Right ventricle myocardium superior (tissue), 1 donor: Measurements from ENCODE around the gene SAMD4A. TPM values are rescaled to one million over a fixed set of nuclear protein-coding genes. Genes with fewer than 3 reads are reported as not detected.
A peak's percentile ranks its signal among the peaks of the same experiment; 100 is the strongest.
"Not testable (repeated sequence)": the region's sequence is repeated elsewhere in the genome, so short reads cannot be mapped to it uniquely, and the experiment has no call there.

ENCODE experiments used
- ATAC-seq: fragments of 200-7000 bp; cut with Tn5 transposase; one replicate; pipeline ENCODE4 v1.9.1; 2020; ENCODE audit warnings: mild to moderate bottlenecking; ENCODE audit not compliant: poor library complexity
- DNase-seq: peaks from one replicate; pipeline ENCODE4 v3.0.0-alpha.2; 2020
- intact Hi-C: fragments of 100-400 bp; cut with DNase I; formaldehyde crosslinking; loops from one replicate; pipeline ENCODE4 v1.11.2; 2022
- total RNA-seq: library from RNA; stranded (reverse); fragmentation: NEBNext Ultra II Directional; extraction: Animal tissue kit (Norgen Biotek cat#: 25700); gene quantifications from one replicate; pipeline ENCODE4 v1.2.1, GENCODE V29; 2021
- donor health status: DM: no; HTN: yes; CAD: no; lungs with severe emphysema.

SAMD4A gene
- total RNA-seq, 1 donor from 2014 or later: 149 TPM

- ATAC-seq (no peak), DNase-seq (no peak)
- intact Hi-C loops: no loop called here
Observed at GRCh38 chr14:54622192-54622958, 55.4 kb downstream of the SAMD4A start.

- intact Hi-C loops: no loop called here
- no peak for ATAC-seq
- DNase-seq: no peak
Observed at GRCh38 chr14:54623279-54624004, 56.5 kb downstream of the SAMD4A start.

DNA sequence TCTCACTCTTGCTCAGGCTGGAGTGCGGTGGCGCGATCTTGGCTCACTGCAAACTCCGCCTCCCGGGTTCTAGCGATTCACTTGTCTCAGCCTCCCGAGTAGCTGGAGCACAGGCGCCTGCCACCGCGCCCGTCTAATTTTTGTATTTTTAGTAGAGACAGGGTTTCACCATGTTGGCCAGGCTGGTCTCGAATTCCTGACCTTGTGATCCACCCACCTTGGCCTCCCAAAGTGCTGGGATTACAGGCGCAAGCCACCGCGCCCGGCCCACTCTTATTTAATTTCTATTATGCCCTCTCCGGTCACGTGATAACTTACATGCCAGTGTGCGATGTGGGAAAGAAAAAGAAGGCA is 57.1 kb downstream of the SAMD4A start:
- DNase-seq, intact Hi-C loops, ATAC-seq: not testable (repeated sequence)

DNA sequence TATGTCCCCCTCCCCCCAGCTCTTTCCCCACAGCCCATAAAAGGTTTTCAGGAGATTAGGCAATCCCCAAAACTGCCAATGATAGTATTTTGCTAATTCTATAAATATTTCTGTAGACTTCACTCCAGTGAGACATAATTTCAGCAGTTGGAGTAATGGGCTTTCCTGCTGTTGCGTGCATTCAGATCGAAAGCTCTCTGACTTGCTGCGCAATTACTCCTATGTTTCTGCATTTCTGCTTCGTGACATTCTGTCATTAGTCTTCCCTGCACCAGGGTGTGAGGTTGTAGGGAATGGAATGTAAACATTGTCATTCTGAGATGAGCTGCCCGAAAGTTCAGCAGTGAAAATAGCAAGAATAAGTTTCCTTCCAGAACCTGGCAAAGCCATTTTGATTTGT is 58.2 kb downstream of the SAMD4A start:
- no peak for ATAC-seq
- DNase-seq: no peak
- intact Hi-C loops: no loop called here

DNA sequence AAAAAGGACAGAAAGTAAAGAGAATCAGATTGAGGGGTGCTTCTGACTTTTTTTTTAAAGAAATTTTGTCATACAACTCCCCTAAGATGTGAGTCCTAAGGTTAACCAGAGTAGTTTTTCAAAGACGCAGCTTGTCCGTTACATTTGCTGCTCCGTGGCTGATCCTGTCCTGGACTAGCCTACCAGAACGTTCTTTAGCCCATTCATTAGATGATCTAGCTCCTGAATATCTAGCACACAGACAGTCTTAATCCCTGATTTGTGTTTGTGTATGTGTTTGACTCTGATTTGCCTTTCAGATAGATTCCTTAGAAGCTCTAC is 60.3 kb downstream of the SAMD4A start:
- peak; percentile 40 for ATAC-seq
- intact Hi-C loops: no loop called here
- no peak for DNase-seq

- intact Hi-C loops: no loop called here
- peak; percentile 90 for ATAC-seq
- DNase-seq: peak; percentile 55
Observed at GRCh38 chr14:54627540-54628363, 60.8 kb downstream of the SAMD4A start.

- intact Hi-C loops: no loop called here
- ATAC-seq: no peak
Observed at GRCh38 chr14:54629183-54629582, 62.3 kb downstream of the SAMD4A start.

GRCh38 chr14:54629635-54630360 is 62.9 kb downstream of the SAMD4A start:
- ATAC-seq (no peak), DNase-seq (no peak)
- intact Hi-C loops: no loop called here

More at GRCh38 chr14:54629183-54629582, 62.3 kb downstream of the SAMD4A start:
- no peak for DNase-seq

- ATAC-seq (no peak), DNase-seq (no peak)
- intact Hi-C loops: no loop called here
Observed at GRCh38 chr14:54631016-54631415, 64.1 kb downstream of the SAMD4A start.

DNA sequence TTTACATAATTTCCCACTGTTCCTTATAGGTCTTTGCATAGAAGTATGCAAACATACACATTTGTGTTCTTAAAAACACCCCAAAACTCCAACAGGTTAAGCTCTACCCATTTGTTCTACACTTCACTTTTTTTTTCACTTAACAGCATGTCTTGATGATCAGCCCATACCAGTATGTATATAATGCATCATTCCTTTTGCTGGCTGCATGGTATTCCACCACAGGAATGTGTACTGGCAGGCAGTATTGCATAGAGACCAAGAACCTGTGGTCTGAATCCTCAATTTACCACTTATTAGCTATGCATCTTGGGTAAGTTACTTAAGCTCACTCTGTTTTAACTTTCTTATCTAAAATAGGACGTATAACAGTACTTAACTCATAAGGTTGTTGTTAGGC is 65.5 kb downstream of the SAMD4A start:
- no peak for DNase-seq
- ATAC-seq: no peak
- intact Hi-C loops: no loop called here

DNA sequence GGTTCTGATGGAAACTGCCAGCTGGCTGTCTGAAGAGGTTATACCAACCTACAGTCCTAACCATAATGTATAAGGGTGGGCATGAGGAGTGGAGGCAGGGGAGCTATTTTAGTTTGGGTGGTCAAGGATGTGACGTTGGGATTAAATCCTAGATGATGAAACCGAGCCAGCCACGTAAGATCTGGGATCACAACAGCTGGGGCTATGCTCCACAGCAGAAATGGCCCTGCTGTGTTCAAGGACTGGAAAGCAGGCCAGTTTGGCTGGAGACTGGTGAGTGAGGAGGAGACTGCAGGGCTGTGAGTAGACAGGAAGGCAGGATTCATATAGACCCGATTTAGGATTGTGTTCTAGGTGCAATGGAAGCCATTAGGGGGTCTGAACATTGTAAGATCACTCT is 66.1 kb downstream of the SAMD4A start:
- no peak for DNase-seq
- ATAC-seq: no peak
- intact Hi-C loops: no loop called here

GRCh38 chr14:54637270-54638134 is 70.6 kb downstream of the SAMD4A start:
- intact Hi-C loops: no loop called here
- no peak for DNase-seq
- no peak for ATAC-seq

DNA sequence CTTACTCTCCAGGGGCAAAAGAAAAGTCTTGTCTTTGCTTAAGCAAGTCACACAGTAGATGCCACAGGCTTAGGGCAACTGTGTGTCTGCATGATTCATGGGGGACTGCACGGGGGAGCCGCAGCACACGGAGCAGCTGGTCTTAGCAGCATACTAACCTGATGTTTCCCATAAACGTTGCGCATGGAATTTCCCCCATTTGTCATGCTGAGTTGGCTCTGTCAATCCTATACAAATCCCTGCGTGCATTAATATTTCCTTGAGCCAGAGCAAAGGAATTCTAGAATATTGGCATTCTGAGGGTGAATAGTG is 71.2 kb downstream of the SAMD4A start:
- ATAC-seq (no peak), DNase-seq (no peak)
- intact Hi-C loops: no loop called here

DNA sequence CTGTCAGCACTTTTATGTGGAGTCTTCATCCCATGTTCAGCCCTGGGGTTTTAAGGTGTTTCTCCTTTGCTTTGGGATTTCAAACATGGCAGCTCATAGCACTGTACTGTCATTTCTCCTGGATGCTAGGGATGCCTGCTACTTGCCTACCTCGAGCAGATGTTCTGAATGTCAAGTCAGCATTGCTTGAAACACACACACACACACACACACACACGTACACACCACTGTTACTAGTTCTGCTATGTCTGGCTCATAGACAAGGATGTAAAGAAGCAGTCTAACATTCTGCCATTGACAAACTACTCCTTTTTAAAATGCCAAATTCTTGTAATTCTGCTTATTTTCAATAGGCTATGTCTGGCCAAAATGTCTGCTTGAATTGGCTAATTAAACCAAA is 72.7 kb downstream of the SAMD4A start:
- intact Hi-C loops: no loop called here
- ATAC-seq: no peak
- DNase-seq: no peak

- intact Hi-C loops: no loop called here
- ATAC-seq (peak; percentile 37), DNase-seq (no peak)
Observed at GRCh38 chr14:54640506-54640905, 73.6 kb downstream of the SAMD4A start.

DNA sequence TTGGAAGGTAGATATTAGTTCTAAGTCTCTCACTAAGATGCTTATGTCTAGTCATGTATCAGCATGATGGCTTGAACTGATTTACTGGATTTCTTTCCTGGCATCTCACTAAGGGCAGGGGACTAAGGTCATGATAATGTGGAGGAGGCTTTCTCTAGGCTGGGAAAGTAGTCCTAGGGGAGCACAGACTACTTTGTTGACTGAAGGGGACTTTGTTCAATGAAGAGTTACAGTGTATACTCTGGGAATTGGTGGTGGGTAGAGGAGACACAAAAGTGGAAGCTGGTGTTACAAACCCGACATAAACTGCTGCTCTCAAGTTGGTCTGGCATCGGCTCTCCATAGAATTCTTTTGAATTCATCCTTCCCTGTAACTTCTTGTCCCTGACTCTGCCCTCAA is 75.2 kb downstream of the SAMD4A start:
- DNase-seq (no peak), ATAC-seq (no peak)
- intact Hi-C loops: no loop called here

- no peak for ATAC-seq
- DNase-seq: no peak
- intact Hi-C loops: no loop called here
Observed at GRCh38 chr14:54642801-54643695, 76.1 kb downstream of the SAMD4A start.
